Upper lobe of left lung (tissue), 4 donors: ENCODE data around the gene UBE2B.

Experiments used
- CTCF ChIP-seq, 6 experiments: fragments of 450-650 bp in 4 of 6; fragments of 200-600 bp in 2 of 6; sonication (generic) in 2 of 6; IDR thresholded peaks; one replicate each; pipeline ENCODE4 v1.5.1; 2016 to 2019; ENCODE audit warnings: antibody characterized with exemption in 6 of 6
- EP300 ChIP-seq, 4 donors: sonication (generic); formaldehyde crosslinking; IDR thresholded peaks; one replicate each; pipeline ENCODE4 v1.5.1; 2017; ENCODE audit warnings: antibody characterized with exemption in 4 of 4, control low read depth in 2 of 4
- POLR2A ChIP-seq, 4 donors: fragments of 450-650 bp; IDR thresholded peaks; one replicate each; pipeline ENCODE4 v1.5.1; 2016 to 2017; ENCODE audit warnings: antibody characterized with exemption in 4 of 4, mild to moderate bottlenecking in 2 of 4
- POLR2AphosphoS5 ChIP-seq, 2 donors: sonication (generic); formaldehyde crosslinking; IDR thresholded peaks; one replicate each; pipeline ENCODE4 v1.5.1; 2017; ENCODE audit warnings: antibody characterized with exemption in 2 of 2

GRCh38 chr5:134411228-134411545 lies 39.8 kb downstream of the UBE2B start:
- TF ChIP-seq POLR2AphosphoS5 (IDR thresholded peaks at IDR 0.05) = no peak
- TF ChIP-seq POLR2A (IDR thresholded peaks at IDR 0.05) = no peak
- TF ChIP-seq CTCF (IDR thresholded peaks at IDR 0.05) = no peak
- no peak for TF ChIP-seq EP300 (IDR thresholded peaks at IDR 0.05)
